ENCODE measurements around the gene ACOXL. TPM values are rescaled to one million over a fixed set of nuclear protein-coding genes. Genes with fewer than 3 reads are reported as not detected.

Gene ACOXL
- total RNA-seq, 2 donors from 2014 or later: 11.7 to 12.3 TPM

DNA sequence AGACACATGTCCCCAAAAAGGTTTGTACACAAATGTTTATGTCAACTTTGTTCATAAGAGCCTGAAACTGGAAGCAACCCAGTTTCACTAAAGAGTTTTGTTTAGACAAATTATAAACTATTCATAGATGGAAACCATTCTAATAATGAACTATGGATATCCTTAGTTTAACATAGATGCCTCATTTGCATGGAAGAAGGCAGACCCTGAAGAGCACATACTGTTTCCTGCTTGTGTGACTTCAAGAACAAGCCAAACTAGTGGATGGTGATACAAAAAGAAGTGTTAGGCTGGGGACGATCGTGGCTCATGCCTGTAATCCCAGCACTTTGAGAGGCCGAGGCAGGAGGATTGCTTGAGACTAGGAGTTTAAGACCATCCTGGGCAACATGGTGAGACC lies 48.1 kb downstream of the ACOXL start:
- H3K36me3 ChIP-seq (ENCODE audit: control insufficient read depth, insufficient read depth, low read length): no peaks in the 10 kb centered on the region
- Mint-ChIP-seq H3K27ac (no peak overlapping the region), H3K36me3 (ENCODE audit: low read depth) (peaks cover 4% of the 10 kb centered on the region), H3K27me3 (ENCODE audit: insufficient read depth) (peaks cover 24% of the 10 kb centered on the region), H3K4me1 (no peaks in the 10 kb centered on the region), H3K9me3 (peaks cover 1% of the 10 kb centered on the region), H3K4me3 (no peak overlapping the region)
- no peaks in the 10 kb centered on the region for H3K9me3 ChIP-seq (ENCODE audit: control insufficient read depth, low read length)
- H3K27ac ChIP-seq (ENCODE audit: low read depth, low read length): no peak overlapping the region
- no peak overlapping the region for H3K4me3 ChIP-seq (ENCODE audit: low read length)
- H3K9ac ChIP-seq (ENCODE audit: extremely low read depth, low read length, poor library complexity, severe bottlenecking): no peak overlapping the region
- TF ChIP-seq CTCF (conservative IDR thresholded peaks at IDR 0.05): no peak
- H3K27me3 ChIP-seq (ENCODE audit: control insufficient read depth, insufficient read depth, low read length, poor library complexity, severe bottlenecking): peaks cover 55% of the 10 kb centered on the region
- no peak for DNase-seq
- no peaks in the 10 kb centered on the region for H3K4me1 ChIP-seq (ENCODE audit: control insufficient read depth, insufficient read depth, low read length)
- 94 to 96% methylated on average over 3 of the region's 3 CpGs for WGBS, 2 experiments (ENCODE audit: insufficient coverage in 1 of 2, insufficient read length in 1 of 2)

DNA sequence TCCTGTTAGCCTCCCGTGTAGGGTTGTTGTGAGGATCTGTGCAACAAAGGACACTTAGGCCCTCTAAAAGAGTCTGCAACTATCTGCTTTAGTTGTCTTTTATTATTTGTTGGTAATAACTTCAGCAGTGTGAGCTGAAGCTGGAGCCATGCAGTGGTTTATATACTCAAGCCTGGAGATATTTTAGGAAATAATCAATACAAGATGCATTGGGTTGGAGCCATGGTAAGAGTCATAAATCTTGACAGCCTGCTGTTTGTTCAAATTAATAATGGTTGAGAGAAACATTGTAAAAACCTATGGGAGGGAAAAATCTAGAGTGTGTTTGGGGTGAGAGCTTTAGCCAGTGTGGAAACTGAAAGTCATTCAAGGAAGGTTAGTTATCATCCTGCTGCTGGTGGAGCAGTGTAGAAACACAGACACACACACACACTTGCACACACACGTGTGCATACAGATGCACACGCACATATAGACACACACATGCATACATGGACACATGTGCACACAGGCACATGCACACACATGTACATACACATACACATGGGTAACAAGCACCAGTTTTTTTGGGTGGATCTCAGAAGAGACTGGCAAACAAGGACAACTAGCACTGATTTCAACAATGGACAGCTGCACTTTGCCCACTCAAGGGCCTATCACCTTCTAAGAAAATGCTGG lies 51.0 kb downstream of the ACOXL start:
- Mint-ChIP-seq H3K4me3 (no peak overlapping the region), H3K27ac (no peak overlapping the region), H3K4me1 (no peaks in the 10 kb centered on the region), H3K36me3 (ENCODE audit: low read depth) (peaks cover 18% of the 10 kb centered on the region), H3K9me3 (peaks cover 6% of the 10 kb centered on the region), H3K27me3 (ENCODE audit: insufficient read depth) (peaks cover 4% of the 10 kb centered on the region)
- Histone ChIP-seq H3K27me3 (ENCODE audit: control insufficient read depth, insufficient read depth, low read length, poor library complexity, severe bottlenecking) (peaks cover 26% of the 10 kb centered on the region), H3K4me3 (ENCODE audit: low read length) (no peak overlapping the region), H3K9ac (ENCODE audit: extremely low read depth, low read length, poor library complexity, severe bottlenecking) (no peak overlapping the region), H3K4me1 (ENCODE audit: control insufficient read depth, insufficient read depth, low read length) (no peaks in the 10 kb centered on the region), H3K27ac (ENCODE audit: low read depth, low read length) (no peak overlapping the region), H3K9me3 (ENCODE audit: control insufficient read depth, low read length) (no peaks in the 10 kb centered on the region), H3K36me3 (ENCODE audit: control insufficient read depth, insufficient read depth, low read length) (no peaks in the 10 kb centered on the region)
- no peak for TF ChIP-seq CTCF (conservative IDR thresholded peaks at IDR 0.05)
- 81 to 88% methylated on average over 1 to 3 of the region's 3 CpGs for WGBS, 2 experiments (ENCODE audit: insufficient coverage in 1 of 2, insufficient read length in 1 of 2)
- no peak for DNase-seq

DNA sequence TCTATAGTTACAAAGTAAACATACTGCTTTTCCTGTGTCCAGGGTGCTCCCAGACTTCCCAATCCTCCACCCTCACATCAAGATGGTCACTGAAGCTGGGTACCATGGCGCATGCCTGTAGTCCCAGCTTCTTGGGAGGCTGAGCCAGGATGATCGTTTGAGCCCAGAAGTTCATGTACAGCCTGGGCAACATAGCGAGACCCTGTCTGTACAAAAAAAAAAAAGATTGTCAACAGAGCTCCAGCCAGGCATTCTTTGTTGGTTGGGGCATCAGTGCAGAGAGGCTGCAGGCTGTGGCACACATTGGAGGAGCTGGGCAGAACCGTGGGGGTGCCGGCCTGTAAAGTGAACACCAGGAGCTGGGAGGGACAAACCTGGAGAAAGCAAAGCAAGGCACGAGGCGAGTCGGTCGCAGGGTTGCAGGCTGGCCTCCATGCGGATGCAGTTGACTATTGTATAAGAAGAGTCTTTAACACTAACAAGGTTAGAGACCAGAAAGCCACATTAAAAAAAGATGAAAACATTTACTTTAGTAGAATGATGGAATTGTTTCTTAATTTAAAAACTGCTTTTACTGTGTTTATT lies 51.8 kb downstream of the ACOXL start:
- TF ChIP-seq CTCF (conservative IDR thresholded peaks at IDR 0.05): no peak
- H3K36me3 Mint-ChIP-seq (ENCODE audit: low read depth): peaks cover 18% of the 10 kb centered on the region

More for the DNA sequence above, 51.8 kb downstream of the ACOXL start:
- no peaks in the 10 kb centered on the region for H3K4me1 ChIP-seq (ENCODE audit: control insufficient read depth, insufficient read depth, low read length)
- H3K9ac ChIP-seq (ENCODE audit: extremely low read depth, low read length, poor library complexity, severe bottlenecking): no peak overlapping the region
- Mint-ChIP-seq H3K9me3 (peaks cover 6% of the 10 kb centered on the region), H3K27ac (no peak overlapping the region), H3K4me3 (no peak overlapping the region), H3K27me3 (ENCODE audit: insufficient read depth) (peaks cover 2% of the 10 kb centered on the region), H3K4me1 (no peaks in the 10 kb centered on the region)
- H3K36me3 ChIP-seq (ENCODE audit: control insufficient read depth, insufficient read depth, low read length): no peaks in the 10 kb centered on the region
- peaks cover 18% of the 10 kb centered on the region for H3K27me3 ChIP-seq (ENCODE audit: control insufficient read depth, insufficient read depth, low read length, poor library complexity, severe bottlenecking)
- H3K9me3 ChIP-seq (ENCODE audit: control insufficient read depth, low read length): no peaks in the 10 kb centered on the region
- no peak for DNase-seq
- 87 to 95% methylated on average over 5 to 10 of the region's 10 CpGs for WGBS, 2 experiments (ENCODE audit: insufficient coverage in 1 of 2, insufficient read length in 1 of 2)
- no peak overlapping the region for H3K4me3 ChIP-seq (ENCODE audit: low read length)
- no peak overlapping the region for H3K27ac ChIP-seq (ENCODE audit: low read depth, low read length)
